Measurements from ENCODE around the gene MYO5C. TPM values are rescaled to one million over a fixed set of nuclear protein-coding genes. Genes with fewer than 3 reads are reported as not detected.

MYO5C gene
- total and polyA plus RNA-seq, 12 donors, result 0.81 to 10.7 (median 2.5) TPM

DNA sequence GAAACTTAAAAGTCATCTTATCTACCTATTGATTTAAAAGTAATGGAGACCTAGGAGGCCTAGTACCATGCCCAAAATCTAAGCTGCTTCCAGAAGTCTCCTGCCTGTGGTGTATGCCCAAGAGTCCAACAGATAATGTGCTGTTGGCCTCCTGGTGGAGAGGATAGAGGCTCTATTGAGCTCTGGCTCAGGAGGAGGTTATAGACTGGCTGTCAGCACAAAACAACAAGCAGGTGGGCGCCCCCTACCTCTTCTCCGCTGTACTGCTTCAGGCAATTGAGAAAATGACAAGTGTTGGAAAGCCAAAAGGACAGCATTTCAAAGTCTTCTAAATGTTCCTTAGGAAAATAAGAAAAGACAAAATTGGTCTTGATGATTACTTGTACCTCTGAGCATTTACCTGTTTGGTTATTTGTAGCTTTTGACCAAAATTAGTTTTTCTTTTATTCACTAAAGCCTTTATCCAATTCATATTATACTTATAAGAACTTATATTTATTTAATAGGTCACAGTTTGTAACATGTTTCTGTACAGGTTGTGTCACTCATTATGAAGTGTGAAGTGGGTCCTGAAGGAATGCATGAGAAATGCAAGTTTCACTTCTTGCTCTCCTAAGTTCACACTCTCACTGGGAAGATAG lies 87.2 kb downstream of the MYO5C start:
- Histone ChIP-seq H3K4me1 (replicated peaks in 1 of 2) (no peaks in the 10 kb centered on the region), H3K27me3 (no peaks in the 10 kb centered on the region), H3K36me3 (replicated peaks in 1 of 2) (no peaks in the 10 kb centered on the region), H3K4me3 (no peak overlapping the region), H3K9me3 (replicated peaks in 1 of 3) (no peaks in the 10 kb centered on the region), H3K27ac (no peak overlapping the region)
- intact Hi-C loops (cut with DNase I), result no loop called here
- DNase-seq, result peak; percentile 50 to 89 (median 71)
- 26 to 54% (median 44%) methylated on average over 2 of the region's 2 CpGs for WGBS, 4 donors
- TF ChIP-seq, protein P1, sequence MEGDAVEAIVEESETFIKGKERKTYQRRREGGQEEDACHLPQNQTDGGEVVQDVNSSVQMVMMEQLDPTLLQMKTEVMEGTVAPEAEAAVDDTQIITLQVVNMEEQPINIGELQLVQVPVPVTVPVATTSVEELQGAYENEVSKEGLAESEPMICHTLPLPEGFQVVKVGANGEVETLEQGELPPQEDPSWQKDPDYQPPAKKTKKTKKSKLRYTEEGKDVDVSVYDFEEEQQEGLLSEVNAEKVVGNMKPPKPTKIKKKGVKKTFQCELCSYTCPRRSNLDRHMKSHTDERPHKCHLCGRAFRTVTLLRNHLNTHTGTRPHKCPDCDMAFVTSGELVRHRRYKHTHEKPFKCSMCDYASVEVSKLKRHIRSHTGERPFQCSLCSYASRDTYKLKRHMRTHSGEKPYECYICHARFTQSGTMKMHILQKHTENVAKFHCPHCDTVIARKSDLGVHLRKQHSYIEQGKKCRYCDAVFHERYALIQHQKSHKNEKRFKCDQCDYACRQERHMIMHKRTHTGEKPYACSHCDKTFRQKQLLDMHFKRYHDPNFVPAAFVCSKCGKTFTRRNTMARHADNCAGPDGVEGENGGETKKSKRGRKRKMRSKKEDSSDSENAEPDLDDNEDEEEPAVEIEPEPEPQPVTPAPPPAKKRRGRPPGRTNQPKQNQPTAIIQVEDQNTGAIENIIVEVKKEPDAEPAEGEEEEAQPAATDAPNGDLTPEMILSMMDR (IDR thresholded peaks at IDR 0.05), result peak; percentile 59 to 74 (median 70)
- no peak for TF ChIP-seq POLR2A (IDR thresholded peaks at IDR 0.05)

DNA sequence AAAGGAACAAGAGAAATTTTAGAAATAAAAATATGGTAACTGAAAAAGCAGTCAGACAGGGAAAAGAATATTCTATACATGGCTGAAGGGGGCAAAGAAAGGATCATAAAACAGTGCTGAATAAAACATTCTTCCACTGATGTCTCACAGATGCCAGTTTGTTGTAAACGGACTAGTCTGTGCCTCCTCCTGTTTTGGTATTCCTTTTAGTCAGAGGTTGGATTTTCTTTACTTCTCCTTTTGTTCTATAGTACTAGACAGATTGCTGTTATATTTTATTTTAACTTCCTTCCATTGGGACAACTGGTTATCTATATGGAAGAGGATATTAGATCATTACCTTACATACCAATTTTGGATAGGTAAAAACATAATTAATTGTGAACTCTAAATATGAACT lies 88.4 kb downstream of the MYO5C start:
- Histone ChIP-seq H3K27me3 (no peaks in the 10 kb centered on the region), H3K4me1 (replicated peaks in 1 of 2) (no peaks in the 10 kb centered on the region), H3K9me3 (replicated peaks in 1 of 3) (no peaks in the 10 kb centered on the region), H3K36me3 (replicated peaks in 1 of 2) (no peaks in the 10 kb centered on the region), H3K4me3 (no peak overlapping the region), H3K27ac (no peak overlapping the region)
- TF ChIP-seq, protein P1 (IDR thresholded peaks at IDR 0.05), result no peak
- TF ChIP-seq POLR2A (IDR thresholded peaks at IDR 0.05), result no peak
- WGBS, 4 donors, result 54 to 81% (median 75%) methylated on average over 1 of the region's 1 CpG
- no peak for DNase-seq
- intact Hi-C loops (cut with DNase I), result no loop called here

DNA sequence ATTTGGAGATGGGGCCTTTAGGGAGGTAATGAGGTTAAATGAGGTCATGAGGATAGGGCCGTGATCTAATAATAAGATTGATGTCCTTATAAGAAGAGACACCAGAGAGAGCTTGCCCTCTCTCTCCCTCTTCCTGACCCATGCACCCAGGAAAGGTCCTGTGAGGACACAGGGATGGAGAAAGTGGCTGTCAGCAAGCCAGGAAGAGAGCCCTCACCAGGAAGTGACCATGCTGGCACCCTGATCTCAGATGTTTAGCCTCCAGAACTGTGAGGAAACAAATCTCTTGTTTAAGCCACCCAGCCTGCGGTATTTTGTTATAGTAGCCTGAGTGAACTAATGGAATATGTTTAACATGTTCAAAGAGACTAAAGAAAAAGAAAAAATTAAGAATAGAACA lies 89.2 kb downstream of the MYO5C start:
- no peaks in the 10 kb centered on the region for H3K4me1 ChIP-seq (replicated peaks in 1 of 2)

DNA sequence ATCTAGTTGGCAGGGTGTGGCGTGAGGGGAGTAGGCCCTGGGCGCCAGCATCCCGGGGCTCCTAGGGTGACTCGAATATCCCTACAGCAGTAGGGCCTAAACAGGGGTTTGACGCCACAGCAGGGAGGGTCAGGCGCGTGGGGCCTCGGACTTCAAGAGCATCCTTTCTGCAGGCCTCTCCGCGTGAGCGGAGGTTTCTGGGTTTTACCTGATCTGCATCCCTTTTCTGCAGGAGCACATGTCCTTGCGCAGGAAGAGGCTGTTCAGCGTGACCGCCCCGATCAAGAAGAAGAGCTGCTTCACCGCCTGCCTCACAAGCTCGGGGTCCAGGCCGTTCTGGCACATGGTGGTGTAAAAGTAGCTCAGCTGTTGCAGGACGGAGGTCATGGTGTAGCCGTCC lies 90.9 kb downstream of the MYO5C start:
- Histone ChIP-seq H3K27ac (no peak overlapping the region), H3K9me3 (replicated peaks in 1 of 3) (no peaks in the 10 kb centered on the region), H3K27me3 (no peaks in the 10 kb centered on the region), H3K4me1 (replicated peaks in 1 of 2) (no peaks in the 10 kb centered on the region), H3K4me3 (no peak overlapping the region), H3K36me3 (replicated peaks in 1 of 2) (no peaks in the 10 kb centered on the region)
- intact Hi-C loops (cut with DNase I), result no loop called here
- TF ChIP-seq POLR2A (IDR thresholded peaks at IDR 0.05), result no peak
- TF ChIP-seq, protein P1 (IDR thresholded peaks at IDR 0.05), result no peak
- 94 to 97% (median 96%) methylated on average over 11 to 20 of the region's 20 CpGs for WGBS, 4 donors
- DNase-seq, result no peak

More for the DNA sequence above, 89.2 kb downstream of the MYO5C start:
- intact Hi-C loops (cut with DNase I), result no loop called here
- H3K9me3 ChIP-seq (replicated peaks in 1 of 3), result no peaks in the 10 kb centered on the region
- WGBS, 4 donors, result 65 to 80% (median 77%) methylated on average over 2 of the region's 2 CpGs
- no peak overlapping the region for H3K27ac ChIP-seq
- H3K36me3 ChIP-seq (replicated peaks in 1 of 2), result no peaks in the 10 kb centered on the region
- H3K4me3 ChIP-seq, result no peak overlapping the region
- H3K27me3 ChIP-seq, result no peaks in the 10 kb centered on the region
- TF ChIP-seq POLR2A (IDR thresholded peaks at IDR 0.05), result no peak
- TF ChIP-seq, protein P1 (IDR thresholded peaks at IDR 0.05), result no peak
- peak in 1 of 7 donors; percentile 14 for DNase-seq

Data from adrenal gland (tissue), 12 donors.